Measurements from ENCODE around the gene IFT20.
A peak's percentile ranks its signal among the peaks of the same experiment; 100 is the strongest.

IFT20 gene

DNA sequence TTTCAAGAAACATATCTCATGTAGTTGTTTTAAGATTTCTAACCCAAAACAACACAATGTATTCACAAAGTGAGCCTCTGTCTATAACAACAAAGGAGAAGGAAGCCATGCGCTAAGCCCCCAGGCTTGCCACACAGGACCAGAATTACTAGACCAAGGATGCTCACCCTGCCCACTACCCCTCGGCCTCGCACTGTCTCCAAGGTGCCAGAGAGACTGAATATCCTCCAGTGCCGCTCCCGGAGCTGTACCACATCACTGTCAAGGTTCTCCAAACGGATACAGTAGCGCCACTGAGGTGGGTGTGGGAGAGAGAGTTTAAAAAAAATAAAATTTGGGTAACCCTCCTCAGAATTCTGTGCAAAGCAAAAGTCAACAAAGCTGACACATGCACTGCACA lies 15.0 kb upstream of the IFT20 start:
- Histone ChIP-seq H2AFZ (ENCODE audit: low read length) (no peak overlapping the region), H4K91ac (ENCODE audit: low read depth, low read length, poor library complexity) (no peak overlapping the region), H2BK5ac (ENCODE audit: low read length) (no peak overlapping the region), H3K23ac (ENCODE audit: low read depth, low read length, poor library complexity) (no peak overlapping the region), H2BK15ac (ENCODE audit: low read length) (no peak overlapping the region), H3K9ac (ENCODE audit: low read depth, low read length, poor library complexity) (no peak overlapping the region), H3K79me1 (ENCODE audit: low read depth, low read length) (peaks cover 2% of the 10 kb centered on the region), H3K9me3 (replicated peaks in 1 of 2; ENCODE audit: control insufficient read depth in 2 of 2, insufficient read depth in 1 of 2, low read depth in 1 of 2, low read length in 2 of 2) (no peaks in the 10 kb centered on the region), H2BK12ac (ENCODE audit: low read length) (no peak overlapping the region), H3K18ac (ENCODE audit: low read length) (no peak overlapping the region), H2BK120ac (ENCODE audit: low read depth, low read length) (no peak overlapping the region), H3K4me1 (ENCODE audit: control insufficient read depth in 2 of 2, insufficient read depth in 1 of 2, low read depth in 1 of 2, low read length in 2 of 2) (peaks cover 0 to 6% of the 10 kb centered on the region in 2 donors), H3K4me2 (ENCODE audit: insufficient read depth, low read length, poor library complexity, severe bottlenecking) (no peak overlapping the region), H3K14ac (ENCODE audit: low read length) (no peak overlapping the region), H3K27ac (replicated peaks; ENCODE audit: low read length) (no peak overlapping the region), H3K36me3 (replicated peaks in 1 of 2; ENCODE audit: control insufficient read depth in 2 of 2, insufficient read depth in 2 of 2, low read length in 2 of 2) (peaks cover 63 to 97% of the 10 kb centered on the region in 2 donors), H4K8ac (ENCODE audit: low read depth, low read length) (no peak overlapping the region), H3K4ac (ENCODE audit: low read length) (no peak overlapping the region), H3K27me3 (ENCODE audit: control insufficient read depth in 3 of 3, insufficient read depth in 3 of 3, low read depth in 1 of 3, low read length in 3 of 3) (no peaks in the 10 kb centered on the region), H2AK5ac (ENCODE audit: low read depth, low read length) (no peak overlapping the region), H3K4me3 (ENCODE audit: low read length in 2 of 2) (no peak overlapping the region)
- no peak for DNase-seq (ENCODE audit: low spot score)
- WGBS, 2 donors (ENCODE audit: extremely low coverage in 2 of 2, insufficient read length in 2 of 2, insufficient replicate concordance in 1 of 2), result no CpG with 5 or more reads among the region's 7 CpGs

DNA sequence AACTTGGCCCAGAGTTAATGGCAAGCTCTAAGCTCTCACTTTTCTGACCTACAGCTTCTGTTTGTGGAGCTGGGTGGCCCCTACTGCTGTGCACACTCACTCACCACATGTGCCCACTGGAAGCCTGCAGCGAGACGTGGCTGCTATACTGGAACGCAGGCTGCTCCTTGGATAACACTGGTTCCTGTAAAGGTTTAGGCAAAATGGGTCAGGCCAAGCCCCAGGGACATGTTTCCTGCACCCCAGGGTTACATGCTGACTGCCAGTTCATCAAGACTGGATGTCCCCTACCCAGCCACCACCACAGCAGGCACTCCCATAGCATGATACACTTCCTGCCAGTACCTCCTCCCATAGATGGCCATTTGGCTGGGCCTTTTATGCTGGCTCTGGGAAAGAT lies 13.7 kb upstream of the IFT20 start:
- H3K4me3 ChIP-seq (ENCODE audit: low read length in 2 of 2), result no peak overlapping the region
- no peak overlapping the region for H2AFZ ChIP-seq (ENCODE audit: low read length)
- H3K9ac ChIP-seq (ENCODE audit: low read depth, low read length, poor library complexity), result no peak overlapping the region
- H3K4ac ChIP-seq (ENCODE audit: low read length), result no peak overlapping the region
- no peak overlapping the region for H2BK15ac ChIP-seq (ENCODE audit: low read length)
- no peak overlapping the region for H3K23ac ChIP-seq (ENCODE audit: low read depth, low read length, poor library complexity)
- H3K14ac ChIP-seq (ENCODE audit: low read length), result no peak overlapping the region
- H3K4me1 ChIP-seq (ENCODE audit: control insufficient read depth in 2 of 2, insufficient read depth in 1 of 2, low read depth in 1 of 2, low read length in 2 of 2), result peaks cover 0 to 6% of the 10 kb centered on the region in 2 donors
- H3K18ac ChIP-seq (ENCODE audit: low read length), result no peak overlapping the region
- H3K36me3 ChIP-seq (replicated peaks in 1 of 2; ENCODE audit: control insufficient read depth in 2 of 2, insufficient read depth in 2 of 2, low read length in 2 of 2), result peaks cover 66 to 97% of the 10 kb centered on the region in 2 donors
- no peak overlapping the region for H4K91ac ChIP-seq (ENCODE audit: low read depth, low read length, poor library complexity)
- H2BK5ac ChIP-seq (ENCODE audit: low read length), result no peak overlapping the region
- H2AK5ac ChIP-seq (ENCODE audit: low read depth, low read length), result no peak overlapping the region
- no CpG with 5 or more reads among the region's 3 CpGs for WGBS, 2 donors (ENCODE audit: extremely low coverage in 2 of 2, insufficient read length in 2 of 2, insufficient replicate concordance in 1 of 2)
- H3K27me3 ChIP-seq (ENCODE audit: control insufficient read depth in 3 of 3, insufficient read depth in 3 of 3, low read depth in 1 of 3, low read length in 3 of 3), result no peaks in the 10 kb centered on the region
- no peak overlapping the region for H2BK12ac ChIP-seq (ENCODE audit: low read length)
- no peak overlapping the region for H3K4me2 ChIP-seq (ENCODE audit: insufficient read depth, low read length, poor library complexity, severe bottlenecking)
- no peak overlapping the region for H3K27ac ChIP-seq (replicated peaks; ENCODE audit: low read length)
- H2BK120ac ChIP-seq (ENCODE audit: low read depth, low read length), result no peak overlapping the region
- H4K8ac ChIP-seq (ENCODE audit: low read depth, low read length), result no peak overlapping the region
- H3K9me3 ChIP-seq (replicated peaks in 1 of 2; ENCODE audit: control insufficient read depth in 2 of 2, insufficient read depth in 1 of 2, low read depth in 1 of 2, low read length in 2 of 2), result no peaks in the 10 kb centered on the region
- H3K79me1 ChIP-seq (ENCODE audit: low read depth, low read length), result peaks cover 2% of the 10 kb centered on the region
- DNase-seq (ENCODE audit: low spot score), result no peak

DNA sequence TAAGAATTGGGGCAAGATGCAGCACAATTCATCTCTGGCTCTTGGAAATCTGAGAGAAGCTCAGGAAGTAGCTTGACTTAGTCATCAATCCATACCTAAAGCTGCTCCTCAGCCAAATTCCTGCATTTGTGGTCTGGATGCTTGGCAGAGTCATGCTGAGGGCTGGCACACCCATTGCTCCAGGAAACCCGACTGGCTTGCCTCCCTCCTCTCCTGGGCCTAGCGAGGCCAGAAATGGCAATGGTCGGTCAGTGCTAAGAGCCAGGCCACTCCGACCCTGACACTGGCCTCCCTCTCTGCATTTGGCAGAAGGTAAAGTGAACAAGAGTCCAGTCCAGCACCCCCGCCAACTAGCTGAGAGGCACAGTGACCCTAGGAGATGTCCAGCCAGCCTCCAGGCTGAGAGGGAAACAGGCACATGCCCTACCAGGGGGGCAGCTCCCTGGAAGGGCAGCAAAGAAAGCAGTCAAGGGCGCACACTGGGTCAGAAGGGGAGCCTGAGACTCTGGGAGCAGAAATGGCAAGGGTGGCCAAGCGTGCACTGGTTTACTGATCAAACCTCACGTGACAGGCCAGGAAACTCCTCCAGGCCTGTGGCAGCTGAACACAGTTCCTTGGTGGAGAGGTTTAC lies 12.1 kb upstream of the IFT20 start:
- Histone ChIP-seq H3K27me3 (ENCODE audit: control insufficient read depth in 3 of 3, insufficient read depth in 3 of 3, low read depth in 1 of 3, low read length in 3 of 3) (no peaks in the 10 kb centered on the region), H2BK12ac (ENCODE audit: low read length) (no peak overlapping the region), H3K4me3 (ENCODE audit: low read length in 2 of 2) (no peak overlapping the region), H3K79me1 (ENCODE audit: low read depth, low read length) (no peaks in the 10 kb centered on the region), H3K27ac (replicated peaks; ENCODE audit: low read length) (peak overlapping the region; percentile 21), H3K9ac (ENCODE audit: low read depth, low read length, poor library complexity) (no peak overlapping the region), H3K4ac (ENCODE audit: low read length) (no peak overlapping the region), H3K4me2 (ENCODE audit: insufficient read depth, low read length, poor library complexity, severe bottlenecking) (no peak overlapping the region), H3K4me1 (ENCODE audit: control insufficient read depth in 2 of 2, insufficient read depth in 1 of 2, low read depth in 1 of 2, low read length in 2 of 2) (peaks cover 0 to 6% of the 10 kb centered on the region in 2 donors), H2AK5ac (ENCODE audit: low read depth, low read length) (no peak overlapping the region), H3K36me3 (replicated peaks in 1 of 2; ENCODE audit: control insufficient read depth in 2 of 2, insufficient read depth in 2 of 2, low read length in 2 of 2) (peaks cover 68 to 99% of the 10 kb centered on the region in 2 donors), H3K9me3 (replicated peaks in 1 of 2; ENCODE audit: control insufficient read depth in 2 of 2, insufficient read depth in 1 of 2, low read depth in 1 of 2, low read length in 2 of 2) (no peaks in the 10 kb centered on the region), H3K18ac (ENCODE audit: low read length) (no peak overlapping the region), H4K8ac (ENCODE audit: low read depth, low read length) (no peak overlapping the region), H3K14ac (ENCODE audit: low read length) (no peak overlapping the region), H2BK5ac (ENCODE audit: low read length) (no peak overlapping the region), H4K91ac (ENCODE audit: low read depth, low read length, poor library complexity) (no peak overlapping the region), H2AFZ (ENCODE audit: low read length) (no peak overlapping the region), H2BK120ac (ENCODE audit: low read depth, low read length) (no peak overlapping the region), H2BK15ac (ENCODE audit: low read length) (no peak overlapping the region), H3K23ac (ENCODE audit: low read depth, low read length, poor library complexity) (no peak overlapping the region)
- WGBS, 2 donors (ENCODE audit: extremely low coverage in 2 of 2, insufficient read length in 2 of 2, insufficient replicate concordance in 1 of 2), result no CpG with 5 or more reads among the region's 8 CpGs
- no peak for DNase-seq (ENCODE audit: low spot score)

DNA sequence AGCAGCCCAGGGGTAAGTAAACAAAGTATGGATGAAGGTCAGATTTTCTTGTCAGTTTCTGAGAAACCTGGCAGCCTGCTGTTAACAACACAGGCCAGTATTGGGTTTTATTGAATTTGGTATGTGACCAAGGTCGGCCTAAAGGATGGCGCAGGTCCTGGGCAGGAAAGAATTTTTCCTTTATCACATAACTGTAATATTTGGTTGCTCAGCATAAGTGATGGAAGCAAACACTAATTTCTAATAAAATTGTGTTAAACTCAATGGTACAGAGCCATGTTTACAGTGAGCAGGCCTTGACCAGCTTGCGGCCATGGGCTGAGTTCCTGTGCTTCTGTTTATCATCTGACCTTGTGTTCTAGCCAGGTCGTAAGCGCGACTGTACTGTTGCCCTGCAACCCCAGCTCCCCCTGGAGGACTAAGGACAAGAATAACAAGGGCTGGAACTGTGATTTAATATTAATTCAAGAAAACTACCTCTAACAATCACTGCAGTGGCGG lies 11.5 kb upstream of the IFT20 start:
- WGBS, 2 donors (ENCODE audit: extremely low coverage in 2 of 2, insufficient read length in 2 of 2, insufficient replicate concordance in 1 of 2), result no CpG with 5 or more reads among the region's 7 CpGs
- no peak overlapping the region for H2BK120ac ChIP-seq (ENCODE audit: low read depth, low read length)
- no peak overlapping the region for H2BK15ac ChIP-seq (ENCODE audit: low read length)
- H3K4me2 ChIP-seq (ENCODE audit: insufficient read depth, low read length, poor library complexity, severe bottlenecking), result no peak overlapping the region
- no peak overlapping the region for H3K4me3 ChIP-seq (ENCODE audit: low read length in 2 of 2)
- DNase-seq (ENCODE audit: low spot score), result no peak
- H4K8ac ChIP-seq (ENCODE audit: low read depth, low read length), result no peak overlapping the region
- peaks cover 71 to 100% of the 10 kb centered on the region in 2 donors for H3K36me3 ChIP-seq (replicated peaks in 1 of 2; ENCODE audit: control insufficient read depth in 2 of 2, insufficient read depth in 2 of 2, low read length in 2 of 2)
- H4K91ac ChIP-seq (ENCODE audit: low read depth, low read length, poor library complexity), result no peak overlapping the region
- no peaks in the 10 kb centered on the region for H3K9me3 ChIP-seq (replicated peaks in 1 of 2; ENCODE audit: control insufficient read depth in 2 of 2, insufficient read depth in 1 of 2, low read depth in 1 of 2, low read length in 2 of 2)
- no peak overlapping the region for H2AK5ac ChIP-seq (ENCODE audit: low read depth, low read length)
- H2AFZ ChIP-seq (ENCODE audit: low read length), result no peak overlapping the region
- H3K18ac ChIP-seq (ENCODE audit: low read length), result no peak overlapping the region
- no peak overlapping the region for H2BK12ac ChIP-seq (ENCODE audit: low read length)
- H3K9ac ChIP-seq (ENCODE audit: low read depth, low read length, poor library complexity), result no peak overlapping the region
- H2BK5ac ChIP-seq (ENCODE audit: low read length), result no peak overlapping the region
- H3K27ac ChIP-seq (replicated peaks; ENCODE audit: low read length), result no peak overlapping the region
- H3K27me3 ChIP-seq (ENCODE audit: control insufficient read depth in 3 of 3, insufficient read depth in 3 of 3, low read depth in 1 of 3, low read length in 3 of 3), result no peaks in the 10 kb centered on the region
- no peak overlapping the region for H3K23ac ChIP-seq (ENCODE audit: low read depth, low read length, poor library complexity)
- H3K79me1 ChIP-seq (ENCODE audit: low read depth, low read length), result no peaks in the 10 kb centered on the region
- H3K14ac ChIP-seq (ENCODE audit: low read length), result no peak overlapping the region
- H3K4me1 ChIP-seq (ENCODE audit: control insufficient read depth in 2 of 2, insufficient read depth in 1 of 2, low read depth in 1 of 2, low read length in 2 of 2), result peaks cover 0 to 6% of the 10 kb centered on the region in 2 donors
- H3K4ac ChIP-seq (ENCODE audit: low read length), result no peak overlapping the region
